Stimulated activated CD8-positive, alpha-beta memory T cell treated with anti-CD3 and anti-CD28 coated beads, Interleukin-7, amount 100 ng/mL, for 4 hours (primary cell): Measurements from ENCODE around the gene COL15A1.
A peak's percentile ranks its signal among the peaks of the same experiment; 100 is the strongest.

Experiments
- DNase-seq, 2 donors: peaks; one replicate each; pipeline ENCODE4 v3.0.0-alpha.2; 2020; ENCODE audit warnings: low read depth in 2 of 2

The COL15A1 gene

DNA sequence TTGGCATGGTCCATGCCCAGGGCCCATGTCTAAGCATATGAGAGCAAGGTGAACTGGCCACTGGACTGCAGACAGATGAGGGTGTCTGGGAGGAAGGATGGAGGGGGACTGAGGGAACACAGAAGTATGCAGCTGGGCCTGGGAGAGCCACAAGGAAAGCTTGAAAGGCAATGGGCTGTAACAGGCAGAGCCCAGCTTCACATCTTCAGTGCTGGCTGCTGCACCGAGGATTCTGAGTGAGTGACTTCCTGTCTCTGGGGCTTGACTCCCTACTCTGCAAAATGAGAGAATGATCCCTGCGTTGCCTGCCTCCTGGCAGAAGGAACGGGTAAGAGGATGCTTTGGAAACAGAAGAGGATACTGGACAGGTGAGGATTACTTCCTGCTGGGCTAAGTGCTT lies 29.0 kb downstream of the COL15A1 start:
- no peak for DNase-seq

DNA sequence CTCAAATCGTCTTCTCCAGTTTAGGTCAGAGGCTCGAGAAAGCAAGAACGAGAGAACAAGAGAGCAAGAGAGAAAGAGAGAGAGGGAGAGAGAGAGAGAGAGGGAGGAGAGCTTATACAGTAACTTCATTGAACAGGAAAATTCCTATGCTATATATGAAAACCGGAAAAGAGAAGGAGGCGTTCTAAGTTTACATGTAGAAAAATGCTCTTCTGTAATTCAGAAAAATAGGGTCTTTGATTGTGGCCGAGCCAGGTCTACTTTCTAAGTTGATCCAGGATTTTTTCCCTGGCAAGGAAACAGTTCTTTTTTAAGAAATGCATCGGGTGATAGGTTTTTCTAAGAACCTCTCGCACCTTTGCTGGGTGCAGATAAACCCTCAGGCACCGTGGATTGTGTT lies 29.5 kb downstream of the COL15A1 start:
- DNase-seq: no peak

DNA sequence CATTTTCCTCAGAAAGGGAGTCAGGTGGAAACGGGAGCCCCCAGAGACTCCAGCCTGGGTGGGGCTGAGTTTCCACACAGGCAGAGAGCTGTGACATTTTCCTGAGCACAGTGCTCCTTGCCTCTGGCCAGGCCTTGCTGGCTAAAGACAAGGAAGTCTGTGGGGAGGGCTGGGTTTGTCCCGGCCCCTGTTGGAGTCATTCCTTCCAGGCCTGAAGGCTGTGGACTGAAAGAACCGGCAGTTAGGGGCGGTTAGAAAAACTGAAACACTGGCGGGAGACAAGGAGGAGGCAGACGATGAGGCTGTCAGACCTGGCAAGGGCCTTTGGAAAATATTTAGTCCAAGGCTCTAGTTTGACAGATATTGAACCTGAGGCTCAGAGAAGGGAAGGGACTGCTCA lies 29.9 kb downstream of the COL15A1 start:
- no peak for DNase-seq

DNA sequence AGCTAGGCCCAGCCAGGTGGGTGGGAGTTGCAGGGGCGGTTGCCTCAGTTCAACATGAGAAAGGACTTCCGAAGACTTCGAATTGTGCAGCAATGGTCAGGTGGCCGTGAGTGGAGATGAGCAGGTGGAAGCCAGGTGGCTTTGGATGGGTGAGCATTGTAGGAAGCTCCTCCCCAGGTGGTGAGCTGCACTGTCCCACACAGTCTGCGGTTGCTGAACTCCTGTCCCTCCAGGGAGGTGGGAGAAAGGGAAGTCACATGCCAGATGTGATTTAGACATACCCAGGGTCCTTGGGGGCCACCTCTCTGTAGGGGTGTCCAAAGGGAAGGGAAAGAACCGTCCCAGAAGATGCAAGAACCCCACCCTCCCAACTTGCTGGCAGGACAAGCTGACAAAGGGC lies 30.4 kb downstream of the COL15A1 start:
- no peak for DNase-seq

DNA sequence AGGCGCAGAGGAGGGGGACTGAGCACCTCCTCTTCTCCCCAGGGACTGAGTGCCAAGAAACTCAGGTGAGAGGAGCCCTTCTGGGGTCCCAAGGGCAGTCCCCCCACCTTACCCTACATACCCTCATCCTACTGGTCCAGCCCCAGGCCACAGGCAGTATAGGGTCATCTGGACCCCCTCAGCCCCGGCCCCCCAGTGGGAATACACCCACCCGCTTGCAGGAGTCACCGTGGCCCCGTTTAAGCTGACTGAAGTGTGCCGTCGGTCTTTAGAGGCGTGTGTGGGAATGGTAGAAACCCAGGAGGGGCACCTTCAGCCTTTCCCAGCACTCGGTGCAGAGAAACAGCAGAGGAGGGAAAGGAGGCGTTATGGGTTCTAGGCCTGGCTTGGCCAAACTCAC lies 30.8 kb downstream of the COL15A1 start:
- no peak for DNase-seq

DNA sequence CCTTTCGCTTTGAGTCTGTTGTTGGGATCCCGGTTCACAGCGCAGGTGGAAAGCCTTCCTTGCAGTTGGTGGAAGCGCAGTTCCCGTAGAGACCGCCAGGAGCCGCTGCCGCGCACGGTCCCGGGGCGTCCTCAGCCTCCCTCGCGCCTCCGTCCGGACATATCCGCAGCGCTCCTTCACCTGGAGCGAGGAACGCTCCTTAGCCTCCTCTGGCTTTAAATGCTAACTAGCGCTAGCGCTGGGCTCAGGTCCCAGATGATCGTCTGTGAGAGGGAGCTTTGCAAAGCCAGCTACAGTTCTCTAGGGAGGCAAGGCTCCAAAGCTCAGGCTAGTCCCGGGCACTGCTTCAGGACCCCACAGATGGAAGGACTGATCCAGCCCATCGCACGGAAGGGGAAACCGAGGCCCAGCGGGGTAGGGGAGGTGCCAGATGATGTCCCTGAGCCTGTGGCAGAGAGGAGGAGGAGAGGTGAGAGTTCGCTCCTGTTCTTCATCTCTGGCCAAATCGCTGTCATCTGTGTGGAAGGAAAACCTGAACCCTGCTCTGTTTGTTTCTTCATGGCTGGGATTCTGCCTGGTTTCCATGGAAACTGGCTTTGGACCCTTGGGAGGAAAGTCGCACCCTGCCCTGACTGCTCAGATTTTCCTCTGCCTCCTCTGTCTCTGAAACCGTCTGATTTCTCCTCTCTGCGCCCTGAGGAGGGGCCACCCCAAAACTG lies 31.4 kb downstream of the COL15A1 start:
- DNase-seq: peak; percentile 48 to 64

DNA sequence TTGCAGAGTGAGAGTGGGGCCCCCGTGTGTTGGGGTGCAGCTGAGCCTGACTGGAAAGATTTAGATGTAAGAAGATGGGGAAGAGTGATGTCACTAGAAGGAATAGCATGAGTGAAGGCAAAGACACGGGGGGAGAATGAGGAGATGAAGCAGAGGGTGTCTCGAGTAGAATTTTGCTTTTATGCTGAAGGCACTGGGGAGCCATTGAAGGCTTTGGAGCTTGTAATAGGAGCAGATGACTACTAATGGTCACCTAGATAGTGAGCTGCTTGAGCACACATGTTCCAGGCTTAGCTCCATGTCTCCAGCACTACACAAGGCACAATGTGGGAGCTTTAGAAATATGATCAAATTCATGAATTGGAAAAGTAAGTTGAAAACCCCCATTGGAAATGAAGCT lies 32.1 kb downstream of the COL15A1 start:
- DNase-seq: no peak

DNA sequence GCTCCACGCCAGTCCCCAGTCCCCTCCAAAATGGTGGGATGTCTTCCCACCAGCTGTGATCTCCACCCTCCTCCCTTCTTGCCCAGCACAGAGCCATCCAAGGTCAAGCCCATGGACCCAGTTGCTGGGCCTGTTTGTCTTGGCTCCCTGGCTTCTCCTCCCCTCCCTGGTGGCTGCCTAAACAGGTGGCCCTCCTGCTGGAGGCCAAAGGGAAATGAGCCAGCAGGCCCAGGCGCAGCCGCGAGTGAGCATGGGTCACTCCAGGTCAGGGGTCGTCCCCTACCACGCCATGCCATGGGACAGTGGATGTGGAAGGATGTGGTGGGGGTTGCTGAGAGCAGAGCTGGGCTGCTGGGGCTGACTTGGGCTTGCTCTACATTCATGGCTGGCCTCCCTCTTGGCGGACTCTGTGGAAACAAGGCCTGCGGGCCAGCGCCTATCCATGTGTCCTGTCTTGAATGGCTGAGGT lies 33.6 kb downstream of the COL15A1 start:
- DNase-seq: no peak

DNA sequence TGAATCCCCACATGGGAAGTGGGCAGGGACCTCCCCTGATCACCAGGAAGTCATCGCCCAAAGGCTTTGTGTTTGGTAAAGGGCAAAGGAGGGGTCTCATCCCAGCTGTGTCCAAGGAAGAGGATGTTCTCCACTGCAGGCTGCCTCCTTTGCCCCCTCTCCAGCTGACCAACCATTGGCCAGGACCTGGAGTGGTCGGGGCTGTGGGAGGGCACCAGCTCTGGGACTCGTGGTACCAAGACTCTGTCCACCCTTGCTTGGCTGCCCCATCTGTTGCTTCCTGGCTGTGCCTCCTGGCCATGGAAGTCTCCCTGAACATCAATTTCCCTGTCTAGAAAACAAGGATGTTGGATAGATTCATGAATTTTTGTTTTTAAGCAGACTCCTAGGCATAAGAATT lies 34.1 kb downstream of the COL15A1 start:
- no peak for DNase-seq

DNA sequence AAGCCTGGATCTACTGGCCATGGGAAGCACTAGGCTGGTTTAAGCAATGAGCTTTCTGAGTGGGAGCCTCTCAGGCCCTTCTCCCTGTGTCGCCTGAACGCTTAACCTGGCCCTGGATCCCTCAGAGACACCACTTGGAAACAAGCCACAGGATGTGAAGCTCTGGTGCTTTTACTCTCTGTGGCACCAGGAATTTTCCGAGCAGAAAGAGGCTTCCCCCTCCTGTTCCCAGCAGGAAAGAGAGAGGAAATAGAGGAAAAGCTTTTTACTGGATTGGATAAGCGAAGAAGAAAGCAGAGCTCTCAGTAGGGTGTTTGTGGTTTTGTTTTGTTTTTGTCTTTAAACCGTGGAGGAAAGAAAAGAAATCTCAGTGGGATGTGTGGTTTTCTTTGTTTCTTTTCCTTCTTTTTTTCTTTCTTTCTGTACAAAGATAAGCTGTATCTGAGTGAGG lies 34.5 kb downstream of the COL15A1 start:
- DNase-seq: no peak

DNA sequence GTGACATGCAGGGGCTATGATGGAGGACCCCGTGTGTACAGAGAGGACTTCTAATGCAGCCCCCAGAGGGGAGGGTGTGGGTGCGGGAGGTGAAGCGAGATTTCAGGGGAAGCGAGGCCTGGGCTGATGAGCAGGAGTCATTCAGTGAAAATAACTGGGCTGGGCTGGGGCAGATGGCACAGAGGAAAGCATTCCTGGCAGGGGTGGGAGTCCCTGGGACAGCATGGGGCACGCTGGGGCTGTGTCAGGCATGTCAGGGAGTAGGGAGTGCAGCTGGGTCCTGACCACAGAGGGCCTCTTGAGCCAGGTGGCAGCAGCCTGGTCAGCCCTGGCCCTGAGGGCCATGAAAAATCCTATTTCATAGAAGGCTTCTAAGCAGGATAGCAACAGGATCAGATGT lies 36.6 kb downstream of the COL15A1 start:
- no peak for DNase-seq

DNA sequence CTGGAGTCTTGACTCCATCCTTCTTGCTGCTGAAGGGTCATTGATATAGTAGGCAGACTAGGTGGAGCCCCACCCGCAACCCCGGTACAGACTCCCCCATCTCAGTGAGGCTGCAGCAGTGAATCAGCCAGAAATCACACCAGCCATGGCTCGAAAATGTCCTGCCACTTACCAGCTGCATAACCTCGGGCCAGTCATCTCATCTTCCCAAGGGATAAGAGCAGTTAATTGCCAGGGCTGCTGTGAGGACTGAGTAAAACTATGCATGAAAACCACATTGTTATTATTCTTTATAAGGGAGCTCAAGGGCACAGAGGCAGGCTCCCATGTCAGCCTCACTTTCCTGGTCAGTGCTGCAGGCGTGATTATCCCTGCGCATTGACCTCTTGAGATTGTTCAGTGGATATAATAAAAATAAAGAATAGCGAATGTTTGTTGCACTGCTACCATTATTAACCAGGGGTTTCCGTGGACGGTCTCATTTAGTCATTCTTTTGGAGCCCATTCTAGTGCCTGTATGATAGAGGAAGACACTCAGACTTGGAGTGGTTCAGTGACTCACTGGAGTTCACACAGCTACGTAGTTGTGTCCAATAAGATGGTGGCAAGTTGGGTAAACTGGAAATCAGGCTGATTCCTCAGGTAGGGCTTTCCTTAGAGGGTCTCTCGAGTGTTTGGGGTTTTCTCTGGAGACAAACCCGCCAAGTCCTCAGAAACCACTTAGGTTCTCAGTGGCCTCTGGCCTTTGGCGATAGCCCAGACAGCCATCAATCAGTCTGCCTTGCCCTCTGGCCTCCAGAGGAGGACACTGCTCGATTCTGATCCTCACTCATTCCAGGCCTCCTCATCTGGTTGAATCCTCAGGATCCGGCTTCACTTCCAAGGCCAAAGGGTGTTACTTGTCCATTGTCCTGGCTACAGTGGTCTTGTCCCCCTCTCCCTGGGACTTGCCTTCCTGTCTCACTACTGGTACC lies 39.9 kb downstream of the COL15A1 start:
- DNase-seq: no peak

DNA sequence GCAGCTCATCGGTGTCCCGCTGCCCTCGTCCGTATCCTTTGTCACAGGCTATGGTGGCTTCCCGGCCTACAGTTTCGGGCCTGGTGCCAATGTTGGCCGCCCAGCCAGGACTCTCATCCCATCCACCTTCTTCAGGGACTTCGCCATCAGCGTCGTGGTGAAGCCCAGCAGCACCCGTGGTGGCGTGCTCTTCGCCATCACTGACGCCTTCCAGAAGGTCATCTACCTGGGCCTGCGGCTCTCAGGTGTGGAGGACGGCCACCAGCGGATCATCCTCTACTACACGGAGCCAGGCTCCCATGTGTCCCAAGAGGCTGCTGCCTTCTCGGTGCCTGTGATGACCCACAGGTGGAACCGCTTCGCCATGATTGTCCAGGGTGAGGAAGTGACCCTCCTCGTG lies 41.9 kb downstream of the COL15A1 start:
- DNase-seq: no peak

DNA sequence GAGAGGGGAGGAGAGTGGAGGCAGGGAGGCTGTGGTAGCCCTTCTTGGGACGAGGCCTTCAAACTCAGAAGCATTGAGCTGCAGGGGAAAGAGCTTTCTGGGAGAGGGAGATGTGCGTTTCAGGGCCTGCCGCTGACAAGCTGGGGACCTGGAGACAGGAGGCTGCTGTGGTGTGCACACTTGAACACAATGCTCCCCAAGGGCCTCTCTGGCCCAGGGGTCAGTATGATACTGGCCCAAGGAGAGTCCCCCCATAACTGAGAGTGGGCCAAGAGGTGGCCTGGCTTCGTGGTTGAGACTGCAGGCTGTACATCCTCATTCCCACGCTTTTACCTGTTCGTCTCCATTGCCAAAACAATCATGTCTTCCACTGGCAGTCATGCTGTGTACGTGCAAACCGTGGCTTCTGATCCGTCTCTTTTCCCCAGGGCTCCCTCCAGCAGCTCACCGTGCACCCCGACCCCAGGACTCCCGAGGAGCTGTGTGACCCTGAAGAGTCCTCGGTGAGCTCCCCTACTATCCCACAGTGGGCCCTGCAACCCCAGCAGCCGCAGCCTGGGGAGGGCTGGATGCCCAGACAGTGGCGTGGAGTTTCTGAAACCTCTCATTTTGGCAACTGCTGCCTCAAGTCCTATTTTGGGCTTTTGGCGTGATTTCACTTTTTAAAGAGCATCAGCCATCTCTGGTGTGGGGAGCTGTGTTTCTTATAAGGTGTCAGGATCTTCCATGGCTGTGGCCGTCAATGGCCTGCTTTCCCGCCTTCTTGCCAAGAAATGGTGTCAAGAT lies 43.4 kb downstream of the COL15A1 start:
- DNase-seq: no peak

DNA sequence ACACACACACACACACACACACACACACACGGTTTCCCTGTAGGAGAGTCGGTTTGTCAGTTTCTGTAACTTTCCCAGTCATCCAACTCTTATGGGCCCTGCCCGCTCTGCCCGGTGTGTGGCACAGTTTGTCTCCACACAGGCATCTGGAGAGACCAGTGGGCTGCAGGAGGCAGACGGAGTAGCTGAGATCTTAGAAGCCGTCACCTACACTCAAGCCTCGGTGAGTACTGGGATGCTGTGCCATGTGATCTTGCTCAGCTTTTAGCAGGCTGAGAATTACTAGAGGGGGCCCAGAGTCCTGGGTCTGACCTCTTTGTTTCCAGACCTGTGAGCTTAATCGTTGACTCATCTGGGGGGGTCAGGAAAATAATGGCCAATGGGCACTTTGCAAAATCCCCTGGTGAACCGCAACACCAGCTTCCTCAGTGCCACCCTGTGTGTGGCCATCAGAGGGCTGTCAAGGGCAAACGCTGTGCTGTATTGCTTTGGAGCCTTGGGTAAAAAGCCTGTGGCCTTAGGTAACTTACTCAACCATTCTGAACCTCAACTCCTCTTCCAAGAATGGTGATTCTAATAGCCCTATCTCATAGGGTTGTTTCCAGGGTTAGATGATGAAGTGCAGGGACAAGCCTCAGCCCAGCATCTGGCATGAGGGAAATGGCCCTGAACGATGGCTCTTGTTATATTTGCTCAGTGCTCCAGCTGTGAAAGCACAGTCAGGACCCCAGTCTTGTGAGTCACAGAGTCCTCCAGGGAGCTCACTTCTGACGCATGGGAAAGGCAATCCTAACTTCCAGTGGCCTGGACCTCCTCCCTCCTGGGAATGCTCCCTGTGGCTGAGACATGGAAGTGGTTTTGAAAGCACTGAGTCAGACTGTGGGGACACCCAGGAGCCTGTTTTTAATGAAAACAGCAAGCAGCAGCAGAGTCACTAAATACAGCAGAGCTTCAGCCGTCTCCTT lies 45.6 kb downstream of the COL15A1 start:
- DNase-seq: no peak

DNA sequence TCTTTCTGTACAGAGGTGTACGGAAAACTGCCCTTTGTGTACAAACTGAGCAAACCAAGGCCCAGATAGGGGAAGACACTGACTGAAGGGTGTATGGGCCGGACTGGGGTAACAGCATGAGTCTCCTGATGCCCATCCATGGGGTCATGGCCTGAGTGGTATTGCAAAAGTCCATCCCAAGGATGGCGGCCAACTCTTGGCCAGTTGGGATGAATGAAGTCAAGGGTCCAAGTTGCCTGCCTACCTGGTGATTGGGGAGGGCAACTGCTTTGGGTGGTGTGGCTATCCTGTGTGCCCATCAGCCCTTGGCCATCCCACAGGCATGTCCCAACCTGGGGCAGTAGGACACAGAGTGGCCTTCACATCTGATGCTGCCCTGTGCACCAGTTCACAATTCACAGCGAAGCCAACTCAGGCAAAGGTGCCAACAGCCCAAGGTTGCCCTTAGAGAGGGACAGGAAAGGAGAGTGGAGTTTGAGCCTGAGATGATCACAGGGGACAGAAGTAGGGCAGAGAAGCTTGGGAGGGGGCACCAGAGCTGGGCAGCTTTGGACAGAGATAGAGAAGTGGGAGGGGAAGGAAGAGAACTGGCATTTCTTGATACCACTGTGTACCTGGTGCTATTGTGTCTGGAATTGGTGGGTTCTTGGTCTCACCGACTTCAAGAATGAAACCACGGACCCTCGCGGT lies 46.6 kb downstream of the COL15A1 start:
- DNase-seq: no peak

DNA sequence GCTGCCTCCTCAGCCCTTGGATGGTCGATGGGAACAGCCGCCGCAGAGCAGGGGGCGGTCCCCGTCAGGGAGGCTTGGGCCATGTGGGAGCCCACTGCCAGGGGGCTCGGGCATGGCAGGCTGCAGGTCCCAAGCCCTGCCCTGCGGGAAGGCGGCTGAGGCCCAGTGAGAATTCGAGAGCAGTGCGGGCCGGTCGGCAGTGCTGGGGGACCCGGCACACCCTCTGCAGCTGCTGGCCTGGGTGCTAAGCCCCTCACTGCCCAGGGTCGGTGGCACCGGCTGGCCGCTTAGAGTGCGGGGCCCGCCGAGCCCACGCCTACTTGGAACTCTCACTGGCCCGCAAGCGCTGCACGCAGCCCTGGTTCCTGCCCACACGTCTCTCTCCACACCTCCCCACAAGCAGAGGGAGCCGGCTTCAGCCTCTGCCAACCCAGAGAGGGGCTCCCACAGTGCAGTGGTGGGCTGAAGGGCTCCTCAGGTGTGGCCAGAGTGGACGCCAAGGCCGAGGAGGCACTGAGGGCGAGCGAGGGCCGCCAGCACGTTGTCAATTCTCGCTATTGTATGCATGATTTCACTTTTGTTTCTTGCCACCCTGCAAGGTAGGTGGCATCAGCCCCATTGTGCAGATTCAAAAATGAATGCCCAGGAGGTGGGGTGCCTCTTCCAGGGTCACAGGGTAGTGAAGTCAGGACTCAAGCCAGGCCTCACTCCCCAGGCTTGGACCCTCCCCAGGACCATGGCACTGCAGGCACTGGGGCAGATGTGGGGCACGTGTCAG lies 48.6 kb downstream of the COL15A1 start:
- DNase-seq: no peak

DNA sequence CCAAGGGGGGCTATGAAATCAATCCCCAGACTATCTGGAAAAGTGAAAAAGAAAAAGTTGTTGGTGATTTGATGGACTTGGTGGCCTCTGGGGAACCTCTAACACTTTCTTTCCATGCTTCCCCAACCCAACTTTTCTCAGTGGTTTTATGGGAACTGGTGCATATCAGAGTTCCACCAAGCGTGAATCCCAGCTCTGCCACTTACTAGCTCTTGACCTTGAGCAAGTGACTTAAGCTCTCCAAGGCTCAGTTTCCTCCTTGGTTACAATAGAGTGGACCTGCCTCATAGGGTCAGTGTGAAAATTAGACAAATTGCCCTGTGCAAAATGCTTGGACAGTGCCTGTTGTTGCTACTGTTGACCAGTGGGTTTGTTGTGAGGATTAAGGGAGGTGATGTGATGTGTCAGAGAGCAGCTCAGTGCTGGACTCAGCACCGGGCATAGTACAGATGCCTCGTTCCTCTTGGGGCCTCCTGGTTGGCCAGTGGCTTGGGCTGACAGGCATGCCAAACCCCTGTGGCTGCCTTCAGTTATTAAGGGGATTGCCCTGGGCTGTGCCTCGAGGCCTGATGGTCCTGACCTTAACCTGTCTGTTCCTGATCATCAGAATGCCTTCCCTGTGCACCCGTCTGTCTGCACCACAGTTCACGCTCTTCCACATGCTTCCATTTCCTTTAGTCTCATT lies 49.3 kb downstream of the COL15A1 start:
- no peak for DNase-seq

DNA sequence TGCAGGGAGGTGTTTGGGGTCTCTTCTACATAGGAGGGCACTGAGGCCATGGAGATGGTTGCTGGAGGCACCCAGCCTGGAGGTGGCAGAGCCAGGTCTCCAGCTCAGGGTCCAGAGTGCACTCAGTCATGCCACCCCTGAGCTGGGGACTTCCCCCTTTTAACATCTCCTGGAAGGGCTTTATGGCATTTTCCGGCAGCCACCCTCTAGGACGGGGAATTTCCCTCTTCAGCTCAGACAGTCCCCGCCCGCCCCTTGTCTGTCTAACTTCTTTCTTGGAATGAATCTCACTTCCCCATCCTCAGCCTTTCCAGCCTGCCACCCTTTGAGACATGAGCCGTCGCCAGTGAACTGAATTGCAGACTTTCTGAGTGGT lies 49.9 kb downstream of the COL15A1 start:
- DNase-seq: peak in 1 of 2 donors; percentile 11
